GM18858 (cell line): ENCODE measurements around the gene DCTN3.

Experiments used
- ATAC-seq: cut with Tn5 transposase; IDR thresholded peaks from one replicate; pipeline ENCODE4 v1.9.1; 2021; ENCODE audit not compliant: unreplicated experiment

DCTN3 gene

GRCh38 chr9:34620061-34620994, at the start of gene DCTN3:
DCTN3 (minus strand) TSS chr9:34620495; CDS start chr9:34620464, 31 bp downstream.
- peak; percentile 95 for ATAC-seq

GRCh38 chr9:34665381-34666250, 45.3 kb upstream of the DCTN3 start:
- ATAC-seq: no peak

- ATAC-seq: no peak
These were observed 44.7 kb upstream of the DCTN3 start for GRCh38 chr9:34665067-34665380.

- ATAC-seq: no peak
These were observed 44.2 kb upstream of the DCTN3 start for GRCh38 chr9:34664281-34665066.

GRCh38 chr9:34663303-34663605, 43.0 kb upstream of the DCTN3 start:
- ATAC-seq: no peak

GRCh38 chr9:34662526-34663302, 42.4 kb upstream of the DCTN3 start, which contains the start of gene CCL27:
CCL27 (minus strand) TSS chr9:34662657; CDS start chr9:34662633, 24 bp downstream.
- no peak for ATAC-seq

- ATAC-seq: no peak
These were observed 39.4 kb upstream of the DCTN3 start for GRCh38 chr9:34659592-34660253.

GRCh38 chr9:34658461-34658860, 38.2 kb upstream of the DCTN3 start:
- ATAC-seq: no peak

- ATAC-seq: no peak
These were observed 36.7 kb upstream of the DCTN3 start for GRCh38 chr9:34656992-34657391.

GRCh38 chr9:34655394-34655793, 35.1 kb upstream of the DCTN3 start:
- ATAC-seq: no peak

- ATAC-seq: no peak
These were observed 34.2 kb upstream of the DCTN3 start for GRCh38 chr9:34654323-34655051.

- ATAC-seq: no peak
These were observed 33.1 kb upstream of the DCTN3 start for GRCh38 chr9:34653151-34654072.

GRCh38 chr9:34652602-34653000, 32.3 kb upstream of the DCTN3 start:
- no peak for ATAC-seq

GRCh38 chr9:34651876-34652601, 31.7 kb upstream of the DCTN3 start, which contains the start of gene IL11RA:
IL11RA (plus strand) TSS chr9:34652185; CDS start chr9:34655218, 3,033 bp downstream.
- no peak for ATAC-seq

GRCh38 chr9:34651321-34651720, 31.0 kb upstream of the DCTN3 start:
- ATAC-seq: no peak

- no peak for ATAC-seq
These were observed 30.5 kb upstream of the DCTN3 start for GRCh38 chr9:34650816-34651215.

GRCh38 chr9:34648673-34649072, 28.4 kb upstream of the DCTN3 start:
- no peak for ATAC-seq
